ENCODE data around the gene MAVS.

Gene MAVS

DNA sequence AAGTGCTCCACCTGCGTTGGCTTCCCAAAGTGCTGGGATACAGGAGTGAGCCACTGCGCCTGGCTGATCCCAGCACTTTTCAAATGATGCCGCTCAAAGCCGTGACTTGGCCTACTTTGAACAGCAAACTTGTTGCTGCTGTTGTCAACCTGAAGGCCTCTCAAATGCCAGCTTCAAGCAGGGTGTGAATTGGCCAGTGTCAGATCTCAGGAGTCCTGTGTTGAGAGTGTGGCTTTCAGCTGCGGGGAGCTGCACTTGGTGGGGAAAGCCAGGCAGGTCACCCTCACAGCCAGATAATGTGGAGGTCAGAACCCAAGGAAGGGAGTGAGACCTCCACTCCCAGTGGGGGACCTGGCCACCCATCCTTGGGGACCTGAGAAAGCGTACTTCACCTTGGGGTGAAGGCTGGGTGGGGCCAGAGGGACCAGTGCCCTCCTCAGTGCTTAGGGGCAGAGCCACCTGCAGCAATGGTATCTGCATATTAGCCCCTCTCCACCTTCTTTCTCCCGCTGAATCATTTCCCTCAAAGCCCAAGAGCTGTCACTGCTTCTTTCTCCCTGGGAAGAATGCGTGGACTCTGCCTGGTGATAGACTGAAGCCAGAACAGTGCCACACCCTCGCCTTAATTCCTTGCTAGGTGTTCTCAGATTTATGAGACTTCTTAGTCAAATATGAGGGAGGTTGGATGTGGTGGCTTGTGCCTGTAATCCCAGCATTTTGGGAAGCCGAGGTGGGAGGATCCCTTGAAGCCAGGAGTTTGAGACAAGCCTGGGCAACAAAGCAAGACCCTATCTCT lies 23.4 kb downstream of the MAVS start:
- Histone ChIP-seq H3K27ac (no peak overlapping the region), H2AFZ (ENCODE audit: low read depth) (no peak overlapping the region), H3K9ac (no peak overlapping the region), H3K27me3 (ENCODE audit: insufficient read depth, low read depth) (no peaks in the 10 kb centered on the region), H4K20me1 (ENCODE audit: insufficient read depth) (no peaks in the 10 kb centered on the region), H3K4me2 (no peak overlapping the region), H3K36me3 (ENCODE audit: insufficient read depth) (no peaks in the 10 kb centered on the region), H3K79me2 (ENCODE audit: insufficient read depth, low read depth) (no peaks in the 10 kb centered on the region), H3K4me1 (ENCODE audit: low read depth, poor library complexity, severe bottlenecking) (no peaks in the 10 kb centered on the region), H3K4me3 (IDR thresholded peaks at IDR 0.05; ENCODE audit: insufficient read depth, low read depth, low read length) (no peak overlapping the region)
- TF ChIP-seq, protein P1, sequence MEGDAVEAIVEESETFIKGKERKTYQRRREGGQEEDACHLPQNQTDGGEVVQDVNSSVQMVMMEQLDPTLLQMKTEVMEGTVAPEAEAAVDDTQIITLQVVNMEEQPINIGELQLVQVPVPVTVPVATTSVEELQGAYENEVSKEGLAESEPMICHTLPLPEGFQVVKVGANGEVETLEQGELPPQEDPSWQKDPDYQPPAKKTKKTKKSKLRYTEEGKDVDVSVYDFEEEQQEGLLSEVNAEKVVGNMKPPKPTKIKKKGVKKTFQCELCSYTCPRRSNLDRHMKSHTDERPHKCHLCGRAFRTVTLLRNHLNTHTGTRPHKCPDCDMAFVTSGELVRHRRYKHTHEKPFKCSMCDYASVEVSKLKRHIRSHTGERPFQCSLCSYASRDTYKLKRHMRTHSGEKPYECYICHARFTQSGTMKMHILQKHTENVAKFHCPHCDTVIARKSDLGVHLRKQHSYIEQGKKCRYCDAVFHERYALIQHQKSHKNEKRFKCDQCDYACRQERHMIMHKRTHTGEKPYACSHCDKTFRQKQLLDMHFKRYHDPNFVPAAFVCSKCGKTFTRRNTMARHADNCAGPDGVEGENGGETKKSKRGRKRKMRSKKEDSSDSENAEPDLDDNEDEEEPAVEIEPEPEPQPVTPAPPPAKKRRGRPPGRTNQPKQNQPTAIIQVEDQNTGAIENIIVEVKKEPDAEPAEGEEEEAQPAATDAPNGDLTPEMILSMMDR (conservative IDR thresholded peaks at IDR 0.05; ENCODE audit: low read depth, low read length) = no peak

DNA sequence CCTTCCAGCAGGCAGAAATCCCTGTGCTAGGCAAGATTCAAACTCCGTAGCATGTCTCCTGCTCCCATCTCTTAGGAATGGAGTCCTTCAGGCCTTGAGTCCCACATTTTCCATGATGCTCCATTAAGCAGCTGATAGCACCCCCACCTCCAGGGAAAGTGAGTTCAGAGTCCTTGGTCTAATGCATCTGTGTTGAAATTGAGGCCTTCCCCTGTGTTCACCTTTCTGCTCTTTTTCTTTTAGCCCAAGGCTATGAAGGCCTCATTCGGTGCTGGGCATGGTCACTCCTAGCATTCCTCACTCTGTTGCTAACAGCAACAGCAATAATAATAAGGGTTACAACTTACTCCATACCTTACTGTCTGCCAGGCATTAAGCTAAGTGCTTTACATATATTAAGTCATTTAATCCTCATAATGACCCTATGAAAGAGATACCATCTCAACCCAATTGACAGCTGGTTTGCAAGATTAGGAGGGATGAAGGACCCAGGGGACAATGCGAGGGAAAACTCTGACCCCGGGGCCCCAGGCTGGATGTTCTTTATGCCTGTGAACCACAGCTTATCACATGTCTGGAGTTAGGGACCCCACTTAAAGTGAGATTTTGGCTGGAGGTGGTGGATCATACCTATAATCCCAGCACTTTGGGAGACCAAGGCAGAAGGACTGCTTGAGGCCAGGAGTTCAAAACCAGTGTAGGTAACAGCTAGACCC lies 25.1 kb downstream of the MAVS start:
- H3K4me2 ChIP-seq = no peak overlapping the region
- H3K79me2 ChIP-seq (ENCODE audit: insufficient read depth, low read depth) = no peaks in the 10 kb centered on the region
- no peaks in the 10 kb centered on the region for H3K4me1 ChIP-seq (ENCODE audit: low read depth, poor library complexity, severe bottlenecking)
- no peak overlapping the region for H3K27ac ChIP-seq
- TF ChIP-seq, protein P1 (conservative IDR thresholded peaks at IDR 0.05; ENCODE audit: low read depth, low read length) = no peak
- H3K9ac ChIP-seq = no peak overlapping the region
- H4K20me1 ChIP-seq (ENCODE audit: insufficient read depth) = no peaks in the 10 kb centered on the region
- no peak overlapping the region for H3K4me3 ChIP-seq (IDR thresholded peaks at IDR 0.05; ENCODE audit: insufficient read depth, low read depth, low read length)
- no peaks in the 10 kb centered on the region for H3K36me3 ChIP-seq (ENCODE audit: insufficient read depth)
- H2AFZ ChIP-seq (ENCODE audit: low read depth) = no peak overlapping the region
- H3K27me3 ChIP-seq (ENCODE audit: insufficient read depth, low read depth) = no peaks in the 10 kb centered on the region

DNA sequence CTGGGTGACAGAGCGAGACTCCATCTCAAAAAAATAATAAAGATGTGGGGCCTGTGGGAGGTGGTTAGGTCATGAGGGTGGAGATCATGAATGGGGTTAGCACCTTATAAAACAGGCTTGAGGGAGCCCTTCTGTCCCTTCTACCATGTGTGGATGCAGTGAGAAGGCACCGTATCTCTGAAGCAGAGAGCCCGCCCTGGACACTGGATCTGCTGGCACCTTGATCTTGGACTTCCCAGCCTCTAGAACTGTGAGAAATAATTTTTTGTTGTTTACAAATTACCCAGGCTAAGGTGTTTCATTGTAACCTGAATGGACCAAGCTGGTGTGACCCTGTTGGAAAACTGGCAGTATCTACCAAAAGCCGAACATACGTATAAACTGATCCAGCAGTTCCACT lies 26.9 kb downstream of the MAVS start:
- Histone ChIP-seq H3K4me2 (no peak overlapping the region), H3K36me3 (ENCODE audit: insufficient read depth) (no peaks in the 10 kb centered on the region), H3K79me2 (ENCODE audit: insufficient read depth, low read depth) (no peaks in the 10 kb centered on the region), H3K27ac (no peak overlapping the region), H3K27me3 (ENCODE audit: insufficient read depth, low read depth) (no peaks in the 10 kb centered on the region), H4K20me1 (ENCODE audit: insufficient read depth) (no peaks in the 10 kb centered on the region), H2AFZ (ENCODE audit: low read depth) (no peak overlapping the region), H3K4me1 (ENCODE audit: low read depth, poor library complexity, severe bottlenecking) (no peaks in the 10 kb centered on the region), H3K9ac (no peak overlapping the region), H3K4me3 (IDR thresholded peaks at IDR 0.05; ENCODE audit: insufficient read depth, low read depth, low read length) (no peak overlapping the region)
- TF ChIP-seq, protein P1 (conservative IDR thresholded peaks at IDR 0.05; ENCODE audit: low read depth, low read length) = no peak

DNA sequence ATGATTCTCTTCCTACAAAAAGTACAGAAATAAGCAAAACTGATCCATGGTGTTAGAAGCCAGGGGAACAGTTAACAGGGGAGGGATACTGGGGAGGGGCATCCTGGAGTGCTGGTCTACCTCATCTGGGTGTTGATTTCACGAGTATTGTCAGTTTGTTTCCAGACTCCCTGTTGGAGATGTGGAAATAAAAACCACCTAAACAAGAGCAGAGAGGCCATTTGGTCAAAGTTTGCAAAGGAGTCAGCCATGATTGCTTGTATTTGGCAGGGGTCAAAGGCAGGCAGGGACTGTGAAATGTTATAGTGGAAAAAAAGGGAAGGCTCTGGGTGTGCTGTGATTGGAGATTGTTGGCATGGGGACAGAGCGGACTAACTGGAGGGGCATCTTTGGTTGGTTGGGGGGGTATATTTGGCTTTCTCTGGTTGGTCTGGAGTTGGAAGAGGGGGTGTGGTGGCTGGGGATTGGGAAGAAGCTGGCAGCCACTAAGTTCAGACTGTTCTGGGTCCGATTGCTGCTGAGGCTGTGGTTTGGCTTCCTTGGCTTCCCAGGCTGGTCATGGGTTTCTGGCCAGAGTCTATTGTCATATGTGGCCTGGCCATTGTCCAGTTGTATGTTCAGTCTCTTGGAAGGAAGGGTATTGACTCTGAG lies 27.7 kb downstream of the MAVS start:
- Histone ChIP-seq H2AFZ (ENCODE audit: low read depth) (no peak overlapping the region), H3K9ac (no peak overlapping the region), H4K20me1 (ENCODE audit: insufficient read depth) (no peaks in the 10 kb centered on the region), H3K79me2 (ENCODE audit: insufficient read depth, low read depth) (no peaks in the 10 kb centered on the region), H3K36me3 (ENCODE audit: insufficient read depth) (no peaks in the 10 kb centered on the region), H3K4me1 (ENCODE audit: low read depth, poor library complexity, severe bottlenecking) (no peaks in the 10 kb centered on the region), H3K4me3 (IDR thresholded peaks at IDR 0.05; ENCODE audit: insufficient read depth, low read depth, low read length) (no peak overlapping the region), H3K27me3 (ENCODE audit: insufficient read depth, low read depth) (no peaks in the 10 kb centered on the region), H3K27ac (no peak overlapping the region), H3K4me2 (no peak overlapping the region)
- TF ChIP-seq, protein P1 (conservative IDR thresholded peaks at IDR 0.05; ENCODE audit: low read depth, low read length) = no peak

Data from KMS-11 (cell line).